ENCODE measurements around the gene ZNF22. TPM values are rescaled to one million over a fixed set of nuclear protein-coding genes. Genes with fewer than 3 reads are reported as not detected.
A peak's percentile ranks its signal among the peaks of the same experiment; 100 is the strongest.

ZNF22 gene
- total RNA-seq, 2 donors from 2014 or later: 12.9 to 30.4 TPM

DNA sequence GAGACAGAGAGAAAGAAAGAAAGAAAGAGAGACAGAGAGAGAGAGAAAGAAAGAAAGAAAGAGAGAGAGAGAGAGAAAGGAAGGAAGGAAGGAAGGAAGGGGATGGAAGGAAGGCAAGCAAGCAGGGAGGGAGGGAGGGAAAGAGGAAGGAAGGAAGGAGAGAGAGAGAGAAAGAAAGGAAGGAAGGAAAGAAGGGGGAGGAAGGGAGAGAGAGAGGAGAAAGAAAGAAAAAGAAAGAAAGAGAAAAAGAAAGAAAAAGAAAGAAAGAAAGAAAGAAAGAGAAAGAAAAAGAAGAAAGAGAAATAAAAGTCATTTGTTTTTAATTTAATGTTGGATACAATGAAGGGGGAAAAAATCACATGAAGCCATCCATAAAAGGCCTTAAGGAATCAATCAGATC is 45.8 kb upstream of the ZNF22 start:
- H3K36me3 ChIP-seq (replicated peaks in 1 of 2; ENCODE audit: insufficient read depth in 1 of 2, low read depth in 2 of 2): no peaks in the 10 kb centered on the region
- peaks cover 26% of the 10 kb centered on the region for H3K4me1 ChIP-seq
- TF ChIP-seq, protein P1, sequence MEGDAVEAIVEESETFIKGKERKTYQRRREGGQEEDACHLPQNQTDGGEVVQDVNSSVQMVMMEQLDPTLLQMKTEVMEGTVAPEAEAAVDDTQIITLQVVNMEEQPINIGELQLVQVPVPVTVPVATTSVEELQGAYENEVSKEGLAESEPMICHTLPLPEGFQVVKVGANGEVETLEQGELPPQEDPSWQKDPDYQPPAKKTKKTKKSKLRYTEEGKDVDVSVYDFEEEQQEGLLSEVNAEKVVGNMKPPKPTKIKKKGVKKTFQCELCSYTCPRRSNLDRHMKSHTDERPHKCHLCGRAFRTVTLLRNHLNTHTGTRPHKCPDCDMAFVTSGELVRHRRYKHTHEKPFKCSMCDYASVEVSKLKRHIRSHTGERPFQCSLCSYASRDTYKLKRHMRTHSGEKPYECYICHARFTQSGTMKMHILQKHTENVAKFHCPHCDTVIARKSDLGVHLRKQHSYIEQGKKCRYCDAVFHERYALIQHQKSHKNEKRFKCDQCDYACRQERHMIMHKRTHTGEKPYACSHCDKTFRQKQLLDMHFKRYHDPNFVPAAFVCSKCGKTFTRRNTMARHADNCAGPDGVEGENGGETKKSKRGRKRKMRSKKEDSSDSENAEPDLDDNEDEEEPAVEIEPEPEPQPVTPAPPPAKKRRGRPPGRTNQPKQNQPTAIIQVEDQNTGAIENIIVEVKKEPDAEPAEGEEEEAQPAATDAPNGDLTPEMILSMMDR (IDR thresholded peaks at IDR 0.05): no peak
- no peak for TF ChIP-seq POLR2A (IDR thresholded peaks at IDR 0.05)
- no peak for ATAC-seq
- no peaks in the 10 kb centered on the region for H3K9me3 ChIP-seq
- intact Hi-C loops (cut with DNase I): no loop called here
- H3K27ac ChIP-seq: no peak overlapping the region
- no peak for DNase-seq
- H3K27me3 ChIP-seq: no peaks in the 10 kb centered on the region
- H3K4me3 ChIP-seq: no peak overlapping the region

DNA sequence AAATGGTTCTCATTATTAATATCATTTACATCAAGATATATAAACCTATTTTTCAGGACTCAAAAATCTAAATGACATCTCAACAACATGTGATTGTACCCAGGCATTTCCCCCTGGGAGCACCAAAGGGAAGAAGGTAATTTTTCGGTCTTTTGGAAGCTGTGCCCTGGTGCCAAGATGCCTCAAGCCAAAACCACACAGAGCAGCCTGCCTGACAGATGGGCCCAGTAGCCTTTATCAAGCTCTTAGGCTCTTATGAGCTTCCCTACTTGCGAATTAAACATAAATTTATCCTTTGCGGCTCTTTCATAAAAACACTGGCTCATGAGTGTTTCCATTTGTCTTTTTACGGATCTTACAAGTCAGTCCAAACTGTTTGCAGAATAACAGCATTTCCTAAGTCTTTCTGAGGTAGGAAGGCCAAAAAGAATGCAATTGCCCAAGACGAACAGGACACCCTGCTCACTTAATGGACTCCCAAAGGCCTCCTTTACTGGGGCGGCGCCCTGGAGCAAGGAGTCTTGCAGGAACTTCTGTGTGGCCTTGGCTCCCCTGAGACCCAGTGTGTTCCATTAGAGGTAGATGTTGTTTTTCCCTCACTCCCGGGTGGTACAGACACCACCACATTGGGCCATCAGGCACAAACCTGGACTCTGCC is 45.2 kb upstream of the ZNF22 start:
- Histone ChIP-seq H3K27me3 (no peaks in the 10 kb centered on the region), H3K36me3 (replicated peaks in 1 of 2; ENCODE audit: insufficient read depth in 1 of 2, low read depth in 2 of 2) (no peaks in the 10 kb centered on the region), H3K4me3 (no peak overlapping the region), H3K4me1 (peaks cover 29% of the 10 kb centered on the region), H3K27ac (no peak overlapping the region), H3K9me3 (no peaks in the 10 kb centered on the region)
- TF ChIP-seq, protein P1 (IDR thresholded peaks at IDR 0.05): no peak
- TF ChIP-seq POLR2A (IDR thresholded peaks at IDR 0.05): no peak
- DNase-seq: peak in 2 of 4 donors; percentile 10 to 39
- intact Hi-C loops (cut with DNase I): no loop called here
- WGBS, 2 donors: 81 to 90% methylated on average over 8 of the region's 8 CpGs
- no peak for ATAC-seq

- H3K36me3 ChIP-seq (replicated peaks in 1 of 2; ENCODE audit: insufficient read depth in 1 of 2, low read depth in 2 of 2): no peaks in the 10 kb centered on the region
- H3K9me3 ChIP-seq: no peaks in the 10 kb centered on the region
- intact Hi-C loops (cut with DNase I): no loop called here
- TF ChIP-seq POLR2A (IDR thresholded peaks at IDR 0.05): no peak
- TF ChIP-seq, protein P1 (IDR thresholded peaks at IDR 0.05): no peak
- H3K4me3 ChIP-seq: no peak overlapping the region
- no peaks in the 10 kb centered on the region for H3K27me3 ChIP-seq
- no peak overlapping the region for H3K27ac ChIP-seq
- DNase-seq: peak in 1 of 4 donors; percentile 4
- no peak for ATAC-seq
- WGBS, 2 donors: 85 to 90% methylated on average over 4 of the region's 4 CpGs
- peaks cover 29% of the 10 kb centered on the region for H3K4me1 ChIP-seq
Observed at GRCh38 chr10:44956226-44956625, 44.5 kb upstream of the ZNF22 start.

- intact Hi-C loops (cut with DNase I): no loop called here
- peaks cover 32% of the 10 kb centered on the region for H3K4me1 ChIP-seq
- H3K27ac ChIP-seq: peak overlapping the region in 2 of 4 donors; percentile 89 to 97
- ATAC-seq (no peak), DNase-seq (peak in 1 of 4 donors; percentile 7)
- no peak overlapping the region for H3K4me3 ChIP-seq
- no peaks in the 10 kb centered on the region for H3K36me3 ChIP-seq (replicated peaks in 1 of 2; ENCODE audit: insufficient read depth in 1 of 2, low read depth in 2 of 2)
- no peak for TF ChIP-seq POLR2A (IDR thresholded peaks at IDR 0.05)
- TF ChIP-seq, protein P1 (IDR thresholded peaks at IDR 0.05): no peak
- WGBS, 2 donors: 93 to 95% methylated on average over 4 of the region's 4 CpGs
- no peaks in the 10 kb centered on the region for H3K27me3 ChIP-seq
- no peaks in the 10 kb centered on the region for H3K9me3 ChIP-seq
Observed at GRCh38 chr10:44956717-44957706, 43.7 kb upstream of the ZNF22 start.

Measured in body of pancreas (tissue), 4 donors.